ENCODE measurements around the gene ARHGEF12. TPM values are rescaled to one million over a fixed set of nuclear protein-coding genes. Genes with fewer than 3 reads are reported as not detected.
"Not testable (repeated sequence)": the region's sequence is repeated elsewhere in the genome, so short reads cannot be mapped to it uniquely, and the experiment has no call there.

The ARHGEF12 gene
- total and polyA plus RNA-seq, 2 donors (not counting 1 experiment from before 2014, with no cell fraction given), result 2.0 to 21.6 TPM

- Histone ChIP-seq H3K27ac (ENCODE audit: low read length in 2 of 2) (no peak overlapping the region), H3K4me3 (ENCODE audit: control extremely low read depth in 1 of 5, extremely low read depth in 1 of 5, insufficient read depth in 1 of 5, low read depth in 2 of 5, low read length in 4 of 5) (no peak overlapping the region), H3K79me2 (ENCODE audit: control insufficient read depth, insufficient read depth, low read length) (no peaks in the 10 kb centered on the region), H2AFZ (ENCODE audit: insufficient read depth, low read depth, low read length, poor library complexity, severe bottlenecking) (no peak overlapping the region), H3K9ac (ENCODE audit: low read length) (no peak overlapping the region), H4K20me1 (ENCODE audit: control insufficient read depth, insufficient read depth, low read length, poor library complexity, severe bottlenecking) (no peaks in the 10 kb centered on the region), H3K27me3 (replicated peaks in 1 of 4; ENCODE audit: control extremely low read depth in 1 of 4, control insufficient read depth in 3 of 4, insufficient read depth in 4 of 4, low read length in 3 of 4) (peaks cover 0 to 24% (median 6%) of the 10 kb centered on the region in 4 experiments), H3K36me3 (replicated peaks in 1 of 2; ENCODE audit: control extremely low read depth in 1 of 2, control insufficient read depth in 1 of 2, extremely low read depth in 1 of 2, insufficient read depth in 2 of 2, low read length in 1 of 2) (no peaks in the 10 kb centered on the region), H3K9me3 (ENCODE audit: control extremely low read depth in 1 of 3, control insufficient read depth in 2 of 3, insufficient read depth in 1 of 3, low read length in 2 of 3) (no peaks in the 10 kb centered on the region), H3K4me1 (ENCODE audit: control insufficient read depth in 2 of 2, insufficient read depth in 2 of 2, low read length in 2 of 2) (no peaks in the 10 kb centered on the region), H3K4me2 (replicated peaks; ENCODE audit: low read depth, low read length, poor library complexity, severe bottlenecking) (no peak overlapping the region)
- WGBS (ENCODE audit: insufficient coverage), result no CpG with 5 or more reads among the region's 2 CpGs
- intact Hi-C loops (cut with micrococcal nuclease), result no loop called here
- no peak overlapping the region for H3K4me3 Mint-ChIP-seq
- no peak overlapping the region for H3K27ac Mint-ChIP-seq
- ATAC-seq (ENCODE audit: low read depth) (no peak), DNase-seq (no peak)
- H3K4me1 Mint-ChIP-seq, result no peaks in the 10 kb centered on the region
- ChIA-PET CTCF (interaction anchor here (0.9 kb wide), 1 partner anchor 183 kb away, joined by 3 read pairs; no protein-coding TSS in a partner anchor), POLR2A (no interaction called here)
- peaks cover 60% of the 10 kb centered on the region for H3K27me3 Mint-ChIP-seq
- no peaks in the 10 kb centered on the region for H3K9me3 Mint-ChIP-seq (ENCODE audit: insufficient read depth)
- TF ChIP-seq EZH2 (IDR thresholded peaks at IDR 0.05; ENCODE audit: borderline replicate concordance, insufficient read depth, low read depth, low read length, poor library complexity, severe bottlenecking) (no peak), CTCF (IDR thresholded peaks at IDR 0.05) (no peak)
Measured at GRCh38 chr11:120501440-120501839, 165.2 kb downstream of the ARHGEF12 start.

GRCh38 chr11:120501976-120502755 is 166.0 kb downstream of the ARHGEF12 start:
- H2AFZ ChIP-seq (ENCODE audit: insufficient read depth, low read depth, low read length, poor library complexity, severe bottlenecking), result no peak overlapping the region
- Mint-ChIP-seq H3K4me3 (no peak overlapping the region), H3K9me3 (ENCODE audit: insufficient read depth) (no peaks in the 10 kb centered on the region), H3K27me3 (peaks cover 63% of the 10 kb centered on the region), H3K4me1 (no peaks in the 10 kb centered on the region), H3K27ac (no peak overlapping the region)
- H3K4me3 ChIP-seq (ENCODE audit: control extremely low read depth in 1 of 5, extremely low read depth in 1 of 5, insufficient read depth in 1 of 5, low read depth in 2 of 5, low read length in 4 of 5), result no peak overlapping the region
- H3K9ac ChIP-seq (ENCODE audit: low read length), result no peak overlapping the region
- DNase-seq, result no peak
- H3K4me2 ChIP-seq (replicated peaks; ENCODE audit: low read depth, low read length, poor library complexity, severe bottlenecking), result no peak overlapping the region
- no peaks in the 10 kb centered on the region for H4K20me1 ChIP-seq (ENCODE audit: control insufficient read depth, insufficient read depth, low read length, poor library complexity, severe bottlenecking)
- CTCF ChIA-PET, result interaction anchor here (0.9 to 1.0 kb wide), 2 partner anchors 9 to 183 kb away, joined by 3 read pairs; no protein-coding TSS in a partner anchor
- no peaks in the 10 kb centered on the region for H3K36me3 ChIP-seq (replicated peaks in 1 of 2; ENCODE audit: control extremely low read depth in 1 of 2, control insufficient read depth in 1 of 2, extremely low read depth in 1 of 2, insufficient read depth in 2 of 2, low read length in 1 of 2)
- no peaks in the 10 kb centered on the region for H3K79me2 ChIP-seq (ENCODE audit: control insufficient read depth, insufficient read depth, low read length)
- H3K9me3 ChIP-seq (ENCODE audit: control extremely low read depth in 1 of 3, control insufficient read depth in 2 of 3, insufficient read depth in 1 of 3, low read length in 2 of 3), result no peaks in the 10 kb centered on the region
- H3K27me3 ChIP-seq (replicated peaks in 1 of 4; ENCODE audit: control extremely low read depth in 1 of 4, control insufficient read depth in 3 of 4, insufficient read depth in 4 of 4, low read length in 3 of 4), result peaks cover 0 to 26% (median 7%) of the 10 kb centered on the region in 4 experiments
- ATAC-seq (ENCODE audit: low read depth), result no peak
- POLR2A ChIA-PET, result interaction anchor here (0.6 kb wide), 1 partner anchor 194 kb away, joined by 7 read pairs; no protein-coding TSS in a partner anchor
- no peaks in the 10 kb centered on the region for H3K4me1 ChIP-seq (ENCODE audit: control insufficient read depth in 2 of 2, insufficient read depth in 2 of 2, low read length in 2 of 2)
- WGBS (ENCODE audit: insufficient coverage), result 100% methylated on average over 2 of the region's 5 CpGs
- intact Hi-C loops (cut with micrococcal nuclease), result no loop called here
- no peak overlapping the region for H3K27ac ChIP-seq (ENCODE audit: low read length in 2 of 2)
- TF ChIP-seq EZH2 (IDR thresholded peaks at IDR 0.05; ENCODE audit: borderline replicate concordance, insufficient read depth, low read depth, low read length, poor library complexity, severe bottlenecking) (no peak), CTCF (IDR thresholded peaks at IDR 0.05) (no peak)

- H3K4me1 ChIP-seq (ENCODE audit: control insufficient read depth in 2 of 2, insufficient read depth in 2 of 2, low read length in 2 of 2); H3K9ac ChIP-seq (ENCODE audit: low read length); intact Hi-C loops (cut with micrococcal nuclease); H3K79me2 ChIP-seq (ENCODE audit: control insufficient read depth, insufficient read depth, low read length); POLR2A ChIA-PET; DNase-seq; H3K27ac ChIP-seq (ENCODE audit: low read length in 2 of 2); H3K9me3 Mint-ChIP-seq (ENCODE audit: insufficient read depth); H3K27ac Mint-ChIP-seq; H3K4me2 ChIP-seq (replicated peaks; ENCODE audit: low read depth, low read length, poor library complexity, severe bottlenecking); H3K9me3 ChIP-seq (ENCODE audit: control extremely low read depth in 1 of 3, control insufficient read depth in 2 of 3, insufficient read depth in 1 of 3, low read length in 2 of 3); ATAC-seq (ENCODE audit: low read depth); H2AFZ ChIP-seq (ENCODE audit: insufficient read depth, low read depth, low read length, poor library complexity, severe bottlenecking); H4K20me1 ChIP-seq (ENCODE audit: control insufficient read depth, insufficient read depth, low read length, poor library complexity, severe bottlenecking); H3K4me1 Mint-ChIP-seq; H3K36me3 ChIP-seq (replicated peaks in 1 of 2; ENCODE audit: control extremely low read depth in 1 of 2, control insufficient read depth in 1 of 2, extremely low read depth in 1 of 2, insufficient read depth in 2 of 2, low read length in 1 of 2); CTCF ChIA-PET; H3K4me3 ChIP-seq (ENCODE audit: control extremely low read depth in 1 of 5, extremely low read depth in 1 of 5, insufficient read depth in 1 of 5, low read depth in 2 of 5, low read length in 4 of 5); H3K4me3 Mint-ChIP-seq: not testable (repeated sequence)
- H3K27me3 Mint-ChIP-seq, result peaks cover 64% of the 10 kb centered on the region
- peaks cover 0 to 17% (median 7%) of the 10 kb centered on the region in 4 experiments for H3K27me3 ChIP-seq (replicated peaks in 1 of 4; ENCODE audit: control extremely low read depth in 1 of 4, control insufficient read depth in 3 of 4, insufficient read depth in 4 of 4, low read length in 3 of 4)
- WGBS (ENCODE audit: insufficient coverage), result 58% methylated on average over 2 of the region's 3 CpGs
Measured at GRCh38 chr11:120503529-120503928, 167.3 kb downstream of the ARHGEF12 start.
